ACC112 (cell line): ENCODE results near the gene C19orf38.
"Not testable (repeated sequence)": the region's sequence is repeated elsewhere in the genome, so short reads cannot be mapped to it uniquely, and the experiment has no call there.

Source experiments
- H2AFZ ChIP-seq: fragments of 200-600 bp; sonication (generic); one replicate; pipeline ENCODE4 v1.6.0; 2017; ENCODE audit warnings: antibody characterized with exemption, low read length; ENCODE audit not compliant: unreplicated experiment
- H3K27ac ChIP-seq: fragments of 200-600 bp; sonication (generic); 2 replicates; pipeline ENCODE4 v1.5.1; 2014; ENCODE audit warnings: low read depth, mild to moderate bottlenecking, antibody characterized with exemption, low read length, moderate library complexity
- H3K27me3 ChIP-seq: fragments of 200-600 bp; sonication (generic); 2 replicates; pipeline ENCODE4 v1.6.1; 2014; ENCODE audit warnings: mild to moderate bottlenecking, antibody characterized with exemption, low read length, moderate library complexity, mixed read lengths; ENCODE audit not compliant: insufficient read depth
- H3K36me3 ChIP-seq: fragments of 200-600 bp; sonication (generic); 2 replicates; pipeline ENCODE4 v1.6.1; 2016; ENCODE audit warnings: mild to moderate bottlenecking, antibody characterized with exemption, low read length, moderate library complexity, mixed read lengths; ENCODE audit not compliant: insufficient read depth
- H3K4me1 ChIP-seq: fragments of 200-600 bp; sonication (generic); one replicate; pipeline ENCODE4 v1.6.1; 2016; ENCODE audit warnings: low read length, mixed read lengths; ENCODE audit not compliant: insufficient read depth, unreplicated experiment, control insufficient read depth
- H3K4me3 ChIP-seq: fragments of 200-600 bp; sonication (generic); 2 replicates; pipeline ENCODE4 v1.5.1; 2014; ENCODE audit warnings: mild to moderate bottlenecking, low read depth, low read length
- H3K79me2 ChIP-seq: fragments of 200-600 bp; sonication (generic); one replicate; pipeline ENCODE4 v1.6.0; 2016; ENCODE audit warnings: low read length; ENCODE audit not compliant: control insufficient read depth, unreplicated experiment, insufficient read depth

The C19orf38 gene

DNA sequence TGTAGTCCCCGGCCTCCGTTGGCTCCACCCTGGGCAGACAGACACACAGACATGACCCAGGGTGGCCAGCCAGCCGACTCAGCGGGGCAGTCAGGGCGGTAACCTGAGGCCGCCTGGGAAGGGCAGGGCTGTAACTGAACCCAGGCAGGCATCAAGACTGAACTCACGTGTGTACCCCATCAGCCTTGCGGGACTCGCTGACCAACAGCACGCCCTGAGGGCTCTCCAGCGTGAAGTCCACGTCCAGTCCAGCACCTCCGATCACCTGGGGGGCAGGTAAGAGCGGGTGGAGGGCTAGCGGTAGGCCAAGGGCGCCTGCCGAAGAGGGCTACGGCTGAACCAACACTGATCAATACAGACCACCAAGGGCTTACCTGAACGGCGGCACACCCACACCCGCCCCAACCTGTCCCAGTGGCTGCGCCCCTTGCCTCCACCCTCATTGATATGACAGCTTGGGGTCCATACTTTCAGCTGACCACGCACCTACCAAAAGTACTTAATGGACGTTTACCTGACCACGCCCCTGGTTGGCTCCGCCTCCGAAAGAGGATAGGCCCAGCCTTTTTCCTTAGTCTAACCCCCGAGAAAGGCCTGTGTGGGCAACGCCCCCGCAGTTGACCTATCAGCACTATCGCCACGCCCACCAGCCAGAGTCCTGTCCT is 13.0 kb upstream of the C19orf38 start:
- Histone ChIP-seq H3K27ac (no peak overlapping the region; the same call in 1 of the 2 replicates), H2AFZ (no peak overlapping the region), H3K27me3 (no peaks in the 10 kb centered on the region), H3K4me3 (peak overlapping the region; percentile 59), H3K4me1 (peaks cover 9% of the 10 kb centered on the region), H3K36me3 (no peaks in the 10 kb centered on the region), H3K79me2 (no peaks in the 10 kb centered on the region)

DNA sequence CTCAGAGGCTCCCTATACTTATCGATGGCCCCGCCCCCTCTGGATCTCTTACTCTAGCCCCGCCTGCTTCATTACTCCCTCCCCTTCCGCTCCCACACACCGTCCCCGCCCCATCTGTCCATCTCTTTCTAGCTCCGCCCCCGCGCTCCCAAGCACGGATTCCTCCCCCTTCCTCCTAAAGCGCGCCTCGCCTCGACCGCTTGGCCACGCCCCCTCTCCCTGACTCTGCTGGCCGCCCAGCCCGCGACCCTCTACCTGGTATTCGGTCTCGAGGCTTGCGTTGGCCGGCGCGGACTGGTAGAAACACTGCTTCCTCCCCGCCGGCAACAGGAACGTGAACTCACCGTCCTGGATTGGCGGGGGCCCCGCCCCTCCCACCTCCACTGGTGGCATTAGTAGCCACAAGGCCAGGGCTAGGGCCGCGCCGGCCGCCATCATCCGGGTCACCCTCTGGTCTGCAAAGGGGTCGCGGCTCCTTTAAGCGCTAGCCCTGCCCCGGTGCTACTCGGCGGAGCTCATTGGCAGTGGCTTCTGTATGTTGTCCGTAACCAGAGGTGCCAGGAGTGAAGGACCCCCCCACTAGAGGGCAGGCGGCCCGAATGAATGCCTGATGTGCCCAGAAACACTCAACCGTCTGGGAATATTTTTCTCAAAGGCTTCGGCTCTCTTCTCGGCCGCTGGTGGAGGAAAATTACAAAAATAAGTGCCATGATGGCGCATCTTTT is 12.3 kb upstream of the C19orf38 start, which contains the start of gene TMED1:
TSS of gene TMED1 (minus strand) at position 459 of the 725 bp plus-strand sequence. CDS start at position 438, 21 bp downstream.
- Histone ChIP-seq H3K79me2 (no peaks in the 10 kb centered on the region), H3K4me3 (peak within 1 kb of the TSS; percentile 96), H2AFZ (peak within 1 kb of the TSS; percentile 98), H3K4me1 (peaks cover 9% of the 10 kb centered on the region), H3K27ac (peak within 1 kb of the TSS; percentile 95), H3K27me3 (no peaks in the 10 kb centered on the region), H3K36me3 (no peaks in the 10 kb centered on the region)

DNA sequence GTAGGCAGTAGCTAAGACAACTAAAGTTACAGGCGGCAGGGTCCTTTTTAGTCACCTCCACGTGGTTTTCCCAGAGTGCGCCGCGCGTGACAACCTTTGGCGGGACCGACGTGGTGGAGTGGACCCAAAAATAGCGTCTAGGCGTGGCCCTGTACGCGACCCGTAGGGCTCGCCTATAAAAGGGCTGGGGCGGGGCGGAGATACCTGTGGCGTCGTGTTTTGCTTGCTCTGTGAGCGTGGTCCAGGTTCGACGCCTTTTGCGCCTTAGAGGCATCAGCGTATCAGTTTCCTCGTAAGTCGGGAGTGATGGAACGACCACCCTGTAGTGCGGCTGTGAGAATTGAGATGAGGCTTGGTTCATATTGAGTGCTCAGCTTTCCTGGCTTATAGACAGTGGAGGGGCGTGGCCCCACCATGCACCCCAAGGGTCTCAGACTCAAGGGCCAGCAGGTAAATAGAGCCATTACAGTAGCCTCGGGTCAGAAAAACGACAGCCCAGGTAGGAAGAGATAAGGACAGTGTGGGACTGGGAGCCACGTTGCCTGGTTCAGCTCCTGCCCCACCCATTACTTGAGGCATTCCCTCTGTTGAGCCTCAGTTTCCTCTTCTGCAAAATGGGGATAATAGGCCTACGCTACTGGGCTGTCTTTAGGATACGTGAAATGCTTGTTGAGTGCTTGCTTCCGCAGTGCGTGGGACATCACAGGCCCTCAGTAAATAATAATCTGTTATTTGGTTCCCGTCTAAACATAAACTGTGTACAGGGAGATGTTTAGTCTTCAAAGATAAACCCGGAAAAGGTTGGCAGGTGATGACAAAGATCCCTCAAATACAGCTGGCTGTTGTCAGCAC is 11.5 kb upstream of the C19orf38 start:
- H3K36me3 ChIP-seq = no peaks in the 10 kb centered on the region
- H3K27me3 ChIP-seq = no peaks in the 10 kb centered on the region
- H3K79me2 ChIP-seq = no peaks in the 10 kb centered on the region
- peak overlapping the region; percentile 96 for H3K4me3 ChIP-seq
- peaks cover 9% of the 10 kb centered on the region for H3K4me1 ChIP-seq
- H3K27ac ChIP-seq = peak overlapping the region; percentile 95
- H2AFZ ChIP-seq = peak overlapping the region; percentile 98

DNA sequence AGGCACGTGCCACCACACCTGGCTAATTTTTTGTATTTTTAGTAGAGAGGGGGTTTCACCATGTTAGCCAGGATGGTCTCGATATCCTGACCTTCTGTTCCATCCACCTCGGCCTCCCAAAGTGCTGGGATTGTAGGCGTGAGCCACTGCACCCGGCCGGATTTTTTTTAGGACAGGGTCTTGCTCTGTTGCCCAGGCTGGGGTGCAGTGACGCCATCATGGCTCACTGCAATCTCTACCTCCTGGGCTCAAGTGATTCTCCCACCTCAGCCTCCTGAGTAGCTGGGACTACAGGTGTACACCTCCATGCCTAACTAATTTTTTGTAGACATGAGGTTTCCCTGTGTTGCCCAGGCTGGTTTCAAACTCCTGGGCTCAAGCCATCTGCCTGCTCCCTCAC is 10.6 kb upstream of the C19orf38 start:
- not testable (repeated sequence) for H3K79me2 ChIP-seq, H3K4me3 ChIP-seq, H3K4me1 ChIP-seq, H3K27me3 ChIP-seq, H3K36me3 ChIP-seq, H2AFZ ChIP-seq, H3K27ac ChIP-seq

DNA sequence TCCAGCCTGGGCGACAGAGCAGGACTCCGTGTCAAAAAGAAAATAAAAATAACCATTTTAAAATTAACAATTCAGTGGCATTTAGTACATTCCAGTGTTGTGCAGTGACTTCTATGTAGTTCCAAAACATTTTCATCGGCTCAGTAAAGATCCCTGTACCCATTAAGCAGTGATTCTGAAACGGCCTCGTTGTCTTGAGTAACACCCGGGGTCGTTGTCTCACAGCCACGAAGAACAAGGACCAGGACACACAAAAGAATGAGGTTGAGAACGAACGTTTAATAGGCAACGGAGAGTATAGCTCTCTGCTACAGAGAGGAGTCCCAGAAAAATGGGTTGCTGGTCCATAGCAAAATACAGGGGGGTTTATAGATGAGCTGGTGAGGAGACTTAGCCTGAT is 9.8 kb upstream of the C19orf38 start:
- no peak overlapping the region for H3K4me3 ChIP-seq
- H3K79me2 ChIP-seq = no peaks in the 10 kb centered on the region
- no peaks in the 10 kb centered on the region for H3K27me3 ChIP-seq
- H3K27ac ChIP-seq = no peak overlapping the region
- H3K4me1 ChIP-seq = peaks cover 9% of the 10 kb centered on the region
- H3K36me3 ChIP-seq = no peaks in the 10 kb centered on the region
- H2AFZ ChIP-seq = no peak overlapping the region

DNA sequence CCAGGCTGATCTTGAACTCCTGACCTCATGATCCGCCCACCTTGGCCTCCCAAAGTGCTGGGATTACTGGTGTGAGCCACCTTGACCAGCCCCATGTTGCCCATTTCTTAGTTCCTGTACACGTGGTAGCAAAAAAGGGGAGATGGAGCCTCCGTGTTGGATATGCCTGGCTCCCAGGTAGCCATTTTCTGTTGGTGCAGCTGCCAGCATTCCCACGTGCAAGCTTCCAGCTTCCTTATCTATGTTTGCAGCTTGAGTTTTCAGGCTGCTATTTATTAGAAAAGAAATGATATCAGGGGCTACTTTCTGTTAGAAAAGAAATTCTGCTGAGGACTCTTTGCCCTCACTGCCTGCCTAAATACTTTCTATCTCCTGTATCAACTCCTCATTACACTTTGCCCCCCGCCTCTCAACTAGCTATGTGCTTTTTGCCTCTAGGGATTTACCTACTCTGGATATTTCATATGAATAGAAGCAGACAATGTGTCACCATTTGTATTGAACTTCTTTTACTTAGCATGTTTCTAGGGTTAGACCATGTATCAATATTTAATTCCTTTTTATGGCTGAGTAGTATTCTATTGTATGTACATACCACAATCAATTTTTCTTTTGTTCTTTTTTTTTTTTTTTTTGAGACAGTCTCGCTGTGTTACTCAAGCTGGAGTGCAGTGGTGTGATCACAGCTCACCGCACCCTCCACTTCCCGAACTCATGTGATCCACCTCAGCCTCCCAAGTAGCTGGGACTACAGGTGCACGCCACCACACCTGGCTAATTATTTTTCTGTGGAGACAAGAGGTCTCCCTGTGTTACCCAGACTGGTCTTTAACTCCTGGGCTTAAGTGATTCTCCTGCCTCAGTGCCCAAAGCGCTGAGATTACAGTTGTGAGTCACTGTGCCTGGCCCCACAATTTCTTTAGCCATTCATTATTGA is 8.8 kb upstream of the C19orf38 start:
- H3K4me1 ChIP-seq = peaks cover 9% of the 10 kb centered on the region
- H3K4me3 ChIP-seq = no peak overlapping the region
- H2AFZ ChIP-seq = no peak overlapping the region
- no peak overlapping the region for H3K27ac ChIP-seq
- H3K36me3 ChIP-seq = no peaks in the 10 kb centered on the region
- H3K27me3 ChIP-seq = no peaks in the 10 kb centered on the region
- H3K79me2 ChIP-seq = no peaks in the 10 kb centered on the region

DNA sequence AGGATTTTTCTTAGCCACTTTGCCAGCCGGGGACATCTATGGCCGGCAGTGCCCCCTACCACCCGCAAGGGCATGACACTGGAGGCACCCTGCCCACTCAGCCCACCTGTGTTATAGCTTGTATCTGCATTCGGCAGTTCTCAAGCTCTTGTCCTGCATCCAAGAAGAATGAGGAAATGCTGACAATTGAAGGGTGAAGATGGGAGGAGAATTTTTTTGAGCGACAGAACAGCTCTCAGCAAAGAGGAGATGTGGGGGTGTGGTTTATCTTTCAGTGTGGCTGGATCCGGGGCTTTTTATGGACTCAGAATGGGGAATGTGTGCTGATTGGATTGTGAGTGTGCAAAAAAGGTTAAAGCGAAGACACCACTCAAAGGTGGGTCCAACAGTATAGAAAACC is 5.4 kb upstream of the C19orf38 start:
- no peaks in the 10 kb centered on the region for H3K36me3 ChIP-seq
- H2AFZ ChIP-seq = no peak overlapping the region
- no peaks in the 10 kb centered on the region for H3K4me1 ChIP-seq
- no peak overlapping the region for H3K27ac ChIP-seq
- no peaks in the 10 kb centered on the region for H3K79me2 ChIP-seq
- no peak overlapping the region for H3K4me3 ChIP-seq
- H3K27me3 ChIP-seq = no peaks in the 10 kb centered on the region

DNA sequence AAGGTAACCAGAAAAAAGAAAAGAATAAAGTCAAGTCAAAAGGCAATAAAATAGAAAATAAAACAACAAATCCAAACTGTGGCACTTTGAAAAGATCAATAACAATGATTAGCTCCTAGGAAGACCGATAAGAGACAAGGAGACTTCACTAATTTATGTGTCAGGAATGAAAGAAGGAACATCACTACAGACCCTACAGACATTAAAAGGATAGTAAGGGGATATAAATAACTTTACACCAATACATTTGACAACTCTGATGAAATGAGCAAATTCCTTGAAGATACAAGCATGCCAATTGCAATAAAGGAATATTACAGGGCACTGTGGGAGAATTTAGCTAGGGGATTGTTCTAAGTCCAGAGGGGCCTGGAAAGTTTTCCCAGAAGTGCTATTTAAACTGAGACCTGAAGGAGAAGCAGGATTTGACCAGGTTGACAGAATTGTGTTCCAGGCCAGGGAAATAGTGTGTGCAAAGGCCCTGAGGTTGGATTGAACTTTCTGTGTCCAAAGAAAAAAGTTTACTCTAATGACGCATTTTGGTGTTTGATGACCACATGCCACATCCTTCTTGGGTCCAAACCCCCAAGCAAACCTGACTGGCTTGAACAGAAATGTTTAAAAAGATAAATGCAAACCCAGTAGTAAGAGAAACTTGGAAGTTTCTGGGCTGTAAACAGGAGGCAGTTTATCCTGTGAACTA is 1.6 kb upstream of the C19orf38 start:
- Histone ChIP-seq H3K27ac (no peak overlapping the region), H3K79me2 (no peaks in the 10 kb centered on the region), H2AFZ (no peak overlapping the region), H3K36me3 (no peaks in the 10 kb centered on the region), H3K4me3 (no peak overlapping the region), H3K27me3 (no peaks in the 10 kb centered on the region), H3K4me1 (no peaks in the 10 kb centered on the region)

DNA sequence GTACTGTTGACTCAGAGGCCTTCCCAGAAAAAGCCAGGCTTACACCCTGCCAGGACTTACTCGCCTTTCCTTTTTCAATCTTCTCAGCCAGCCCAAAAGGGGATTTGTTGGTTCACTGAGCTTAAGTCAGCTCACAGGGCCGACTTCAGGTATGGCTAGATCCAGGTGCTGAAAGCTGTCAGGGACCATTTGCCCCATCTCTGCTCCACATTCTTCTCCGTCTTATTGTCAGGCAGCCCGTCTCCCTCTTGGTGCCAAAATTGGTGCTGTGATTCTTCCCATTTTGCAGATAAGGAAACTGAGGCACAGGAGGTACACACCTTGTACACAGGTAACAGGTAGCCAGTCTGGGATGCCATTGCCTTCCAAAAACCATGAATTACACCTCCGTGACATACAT is 2.4 kb downstream of the C19orf38 start:
- no peaks in the 10 kb centered on the region for H3K4me1 ChIP-seq
- H3K4me3 ChIP-seq = no peak overlapping the region
- no peak overlapping the region for H3K27ac ChIP-seq
- no peaks in the 10 kb centered on the region for H3K79me2 ChIP-seq
- no peaks in the 10 kb centered on the region for H3K36me3 ChIP-seq
- H2AFZ ChIP-seq = no peak overlapping the region
- H3K27me3 ChIP-seq = no peaks in the 10 kb centered on the region
